GM18951 (cell line): ENCODE data around the gene EIF3D.
A peak's percentile ranks its signal among the peaks of the same experiment; 100 is the strongest.

Source experiments
- POLR2A ChIP-seq: IDR thresholded peaks from 4 replicates; pipeline ENCODE4 v1.6.1; 2011; ENCODE audit warnings: mild to moderate bottlenecking; ENCODE audit not compliant: insufficient read length, insufficient read depth; ENCODE audit errors: extremely low read depth
- in situ Hi-C: fragments of 300-500 bp; cut with MboI; formaldehyde crosslinking; loops from one replicate; pipeline ENCODE4 v1.12.0; 2022; ENCODE audit warnings: low sequenced_read_pairs, mixed read lengths, inconsistent platforms; ENCODE audit not compliant: unreplicated experiment

EIF3D gene

GRCh38 chr22:36510384-36510783, 18.6 kb downstream of the EIF3D start:
- no peak for TF ChIP-seq POLR2A
- in situ Hi-C loops: no loop called here

DNA sequence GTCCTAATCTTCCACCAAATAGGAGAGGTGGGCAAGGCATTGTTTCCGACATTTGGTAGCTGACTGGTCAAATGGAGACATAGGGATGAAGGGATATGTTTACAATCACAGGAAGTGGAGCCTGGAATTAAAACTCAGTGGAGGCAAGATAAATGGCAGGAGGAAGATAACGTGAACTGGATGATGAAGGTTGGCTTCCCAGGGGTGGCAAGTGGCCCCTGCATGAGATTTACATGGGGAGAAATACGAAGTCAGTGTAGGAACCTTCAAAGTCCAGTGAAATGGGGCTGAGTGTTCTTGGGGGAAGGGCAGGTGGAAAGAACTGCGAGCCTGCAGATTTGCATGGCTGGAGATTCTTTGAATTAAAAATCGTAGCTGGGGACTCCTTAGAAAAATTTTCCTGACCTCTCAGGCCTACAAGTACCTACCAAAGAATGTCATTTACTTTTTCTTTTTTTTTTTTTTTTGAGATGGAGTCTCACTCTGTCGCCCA, 21.4 kb downstream of the EIF3D start:
- in situ Hi-C loops: no loop called here
- TF ChIP-seq POLR2A: no peak

- TF ChIP-seq POLR2A: peak; percentile 94
- in situ Hi-C loops: no loop called here
These were observed 22.1 kb downstream of the EIF3D start, which contains the start of gene FOXRED2 for GRCh38 chr22:36506637-36507517. Gene FOXRED2 (minus strand): TSS chr22:36507040. CDS start chr22:36506422, 618 bp downstream.

DNA sequence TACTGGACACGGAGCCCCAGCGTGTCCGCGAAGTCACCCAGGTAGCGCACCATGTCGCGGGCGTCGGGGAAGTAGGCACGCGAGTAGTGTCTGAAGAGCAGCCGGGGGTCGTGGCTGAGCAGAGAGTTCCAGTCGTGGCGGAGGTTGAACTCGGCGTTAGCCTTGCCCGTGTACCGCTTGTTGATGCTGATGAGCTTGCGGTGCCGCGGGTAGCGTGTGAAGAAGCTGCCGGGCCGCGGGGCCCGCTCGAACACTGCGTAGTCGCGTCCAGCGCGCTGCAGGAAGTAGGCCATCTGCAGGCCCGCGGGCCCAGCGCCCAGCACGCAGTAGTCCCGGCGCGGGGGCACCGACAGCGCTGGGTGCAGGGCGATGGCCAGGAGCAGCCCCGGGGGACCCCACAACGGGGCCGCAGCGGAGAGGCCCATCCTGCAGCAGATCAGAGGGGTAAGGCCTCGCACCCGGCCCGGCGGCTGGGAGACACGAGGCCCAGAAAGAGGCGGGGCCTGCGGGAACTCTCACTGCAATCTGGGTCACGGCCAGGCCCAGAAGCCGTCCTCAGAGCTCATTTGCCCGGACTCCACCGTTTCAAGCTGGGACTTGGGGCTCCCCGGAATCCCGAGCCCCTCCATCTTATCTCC, 22.8 kb downstream of the EIF3D start:
- in situ Hi-C loops: no loop called here
- TF ChIP-seq POLR2A: no peak

GRCh38 chr22:36497910-36498665, 30.9 kb downstream of the EIF3D start:
- TF ChIP-seq POLR2A: no peak
- in situ Hi-C loops: no loop called here

DNA sequence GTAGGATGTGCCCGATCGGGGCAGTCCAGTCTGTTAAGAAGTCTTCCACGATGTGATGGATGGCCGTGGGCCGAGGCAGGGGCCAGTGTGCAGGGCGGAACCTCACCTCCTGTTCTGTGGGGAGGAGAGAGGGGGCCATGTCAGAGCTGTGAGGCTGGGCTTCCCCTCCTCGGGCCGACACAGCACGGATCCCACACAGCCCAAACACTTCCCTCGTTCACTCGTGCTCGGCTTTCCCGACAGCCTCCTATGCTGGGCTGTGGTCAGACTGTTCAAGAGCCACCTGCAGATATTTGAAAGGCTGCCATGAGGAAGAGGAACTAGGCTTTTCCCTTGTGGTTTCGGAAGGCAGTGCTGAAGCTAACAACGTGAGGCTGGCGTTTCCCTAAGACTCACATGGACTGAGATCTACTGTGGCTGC, 35.3 kb downstream of the EIF3D start:
- TF ChIP-seq POLR2A: peak; percentile 38
- in situ Hi-C loops: no loop called here

DNA sequence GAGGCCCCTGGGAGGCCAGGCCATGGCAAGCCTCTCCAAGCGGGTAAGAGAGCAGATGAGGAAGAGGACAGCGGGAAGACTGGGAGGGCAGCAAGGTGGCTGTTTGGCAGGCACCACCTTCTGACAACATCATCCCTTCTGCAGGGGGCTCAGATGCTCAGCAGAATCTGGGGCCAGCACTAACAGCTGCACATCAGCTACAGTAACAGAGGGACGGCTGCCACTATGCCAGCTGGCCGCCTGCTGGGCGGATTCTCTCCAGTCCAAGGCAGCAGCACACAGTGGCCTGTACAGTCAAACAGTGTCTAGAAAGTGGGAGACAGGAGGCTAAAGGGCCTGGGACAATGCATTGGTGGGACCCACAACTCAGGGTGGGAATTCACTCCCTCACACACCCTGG, 36.9 kb downstream of the EIF3D start:
- in situ Hi-C loops: no loop called here

DNA sequence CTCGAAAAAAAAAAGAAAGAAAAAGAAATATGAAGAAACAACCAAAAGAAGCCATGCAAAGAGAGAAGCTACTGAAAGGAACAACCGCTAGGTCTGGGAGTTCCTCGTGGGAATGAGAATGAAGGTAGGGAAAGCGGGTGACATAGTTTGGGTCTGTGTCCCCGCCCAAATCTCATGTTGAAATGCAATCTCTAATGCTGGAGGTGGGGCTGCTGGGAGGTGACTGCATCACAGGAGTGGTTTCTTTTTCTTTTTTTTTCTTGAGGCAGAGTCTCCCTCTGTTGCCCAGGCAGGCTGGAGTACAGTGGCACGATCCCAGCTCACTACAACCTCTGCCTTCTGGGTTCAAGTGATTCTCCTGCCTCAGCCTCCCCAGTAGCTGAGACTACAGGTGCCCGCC, 37.8 kb downstream of the EIF3D start:
- no peak for TF ChIP-seq POLR2A
- in situ Hi-C loops: no loop called here

More for the DNA sequence above, 36.9 kb downstream of the EIF3D start:
- no peak for TF ChIP-seq POLR2A

DNA sequence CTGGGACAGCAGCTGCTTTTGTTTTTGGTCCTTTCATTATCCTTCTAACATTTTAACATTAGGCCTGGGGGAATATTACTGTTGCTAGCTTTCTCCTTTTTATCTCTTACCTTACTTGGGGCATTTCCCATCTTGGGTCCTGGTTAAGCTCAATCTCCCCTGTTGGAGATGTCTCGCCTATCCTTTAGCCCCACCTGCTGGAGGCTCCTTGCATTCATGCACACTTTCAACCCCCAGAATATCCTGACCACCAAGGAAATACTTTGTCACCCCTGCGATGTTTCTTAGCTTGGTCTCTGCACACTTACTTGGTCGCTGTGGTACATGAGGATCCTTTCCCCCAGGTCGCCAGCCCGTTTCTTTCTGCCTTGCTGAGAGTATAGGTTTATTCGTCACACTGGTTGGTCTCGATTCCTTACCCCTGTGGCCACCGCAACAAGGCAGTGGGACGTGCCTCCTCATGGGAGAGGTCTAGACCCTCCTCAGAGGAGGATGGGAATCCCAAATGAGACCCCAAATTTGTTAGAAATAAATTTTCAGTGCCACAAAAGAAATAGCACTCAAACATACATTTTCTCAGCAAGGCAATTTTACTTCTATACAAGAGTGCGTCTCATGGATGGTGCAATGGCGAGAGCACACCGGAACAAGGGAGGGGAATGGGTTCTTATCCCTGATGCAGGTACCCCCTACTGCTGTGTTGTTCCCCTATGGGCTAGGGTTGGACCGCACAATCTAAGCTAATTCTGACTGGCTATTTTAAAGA, 42.2 kb downstream of the EIF3D start:
- TF ChIP-seq POLR2A: no peak
- in situ Hi-C loops: no loop called here

- in situ Hi-C loops: no loop called here
- peak; percentile 95 for TF ChIP-seq POLR2A
These were observed 47.4 kb downstream of the EIF3D start, which contains the start of gene TXN2 for GRCh38 chr22:36481393-36482168. Gene TXN2 (minus strand): TSS chr22:36481640. CDS start chr22:36480837, 803 bp downstream.

GRCh38 chr22:36480941-36481392, 48.0 kb downstream of the EIF3D start:
- in situ Hi-C loops: no loop called here
- no peak for TF ChIP-seq POLR2A
